NCI-H82 treated with DMSO at 0.1 percent for 48 hours (cell line): ENCODE results near the gene SLC35E3.
"Not testable (repeated sequence)": the region's sequence is repeated elsewhere in the genome, so short reads cannot be mapped to it uniquely, and the experiment has no call there.

Source experiments
- DNase-seq: peaks from one replicate; lab custom pipeline; 2025; ENCODE audit not compliant: unreplicated experiment; lab: John Stamatoyannopoulos, UW

The SLC35E3 gene

DNA sequence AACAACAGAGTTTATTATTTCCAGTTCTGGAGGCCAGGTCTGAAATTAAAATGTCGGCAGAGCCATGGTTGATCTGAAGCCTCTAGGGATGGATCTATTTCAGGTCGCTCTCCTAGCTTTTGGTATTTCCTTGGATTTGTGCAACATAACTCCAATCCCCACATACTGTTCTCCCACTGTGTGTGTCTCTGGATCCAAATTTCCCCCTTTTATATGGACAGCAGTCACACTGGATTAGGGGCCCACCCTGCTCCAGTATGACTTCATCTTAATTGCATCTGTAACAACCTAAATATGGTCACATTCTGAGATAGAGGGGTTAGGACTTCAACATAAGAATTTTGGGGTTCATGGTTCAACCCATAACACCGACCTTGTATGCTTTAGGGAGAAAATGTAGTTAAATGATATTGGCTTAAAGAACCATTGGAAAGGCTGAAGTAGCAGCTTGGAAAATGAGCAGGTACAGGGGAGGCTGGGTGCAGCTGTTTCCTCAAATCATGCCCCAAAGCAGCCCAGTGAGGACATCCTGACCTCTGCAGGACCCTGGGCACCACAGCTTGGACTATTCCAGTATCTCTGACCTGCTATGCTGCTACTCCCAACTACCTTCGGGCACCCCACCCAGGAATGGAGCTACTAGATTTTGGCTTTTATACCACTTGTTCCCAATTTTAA is 48.1 kb downstream of the SLC35E3 start:
- DNase-seq = no peak

DNA sequence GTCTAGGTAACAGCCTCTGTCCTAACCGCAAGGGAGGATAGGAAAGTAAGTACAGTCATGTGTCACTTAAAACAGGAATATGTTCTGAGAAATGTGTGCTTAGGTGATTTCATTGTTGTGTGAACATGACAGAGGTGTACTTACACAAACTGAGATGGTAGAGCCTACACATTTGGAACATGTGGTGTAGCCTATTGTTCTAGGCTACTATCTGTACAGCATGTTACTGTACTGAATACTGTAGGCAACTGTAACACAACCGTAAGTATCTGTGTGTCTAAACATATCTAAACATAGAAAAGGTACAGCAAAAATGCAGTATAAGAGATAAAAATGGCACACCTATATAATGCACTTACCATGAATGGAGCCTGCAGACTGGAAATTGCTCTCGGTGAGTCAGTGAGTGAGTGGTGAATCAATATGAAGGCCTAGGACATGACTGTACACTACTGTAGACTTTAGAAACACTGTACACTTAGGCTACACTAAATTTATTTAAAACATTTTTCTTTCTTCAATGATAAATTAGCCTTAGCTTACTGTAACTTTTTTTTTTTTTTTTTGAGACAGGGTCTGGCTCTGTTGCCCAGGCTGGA is 48.8 kb downstream of the SLC35E3 start:
- no peak for DNase-seq

DNA sequence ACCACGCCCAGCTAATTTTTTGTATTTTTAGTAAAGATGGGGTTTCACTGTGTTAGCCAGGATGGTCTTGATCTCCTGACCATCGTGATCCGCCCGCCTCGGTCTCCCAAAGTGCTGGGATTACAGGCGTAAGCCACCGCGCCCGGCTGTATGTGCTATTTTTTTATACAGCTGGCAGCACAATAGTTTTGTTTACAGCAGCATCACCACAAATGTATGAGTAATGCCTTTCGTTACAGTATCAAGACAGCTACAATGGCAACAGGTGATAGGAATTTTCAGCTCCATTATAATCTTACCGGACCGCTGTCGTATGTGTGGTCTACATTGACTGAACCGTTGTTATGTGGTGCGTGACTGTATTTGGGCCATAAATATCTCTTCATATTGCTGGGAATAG is 50.4 kb downstream of the SLC35E3 start:
- no peak for DNase-seq

DNA sequence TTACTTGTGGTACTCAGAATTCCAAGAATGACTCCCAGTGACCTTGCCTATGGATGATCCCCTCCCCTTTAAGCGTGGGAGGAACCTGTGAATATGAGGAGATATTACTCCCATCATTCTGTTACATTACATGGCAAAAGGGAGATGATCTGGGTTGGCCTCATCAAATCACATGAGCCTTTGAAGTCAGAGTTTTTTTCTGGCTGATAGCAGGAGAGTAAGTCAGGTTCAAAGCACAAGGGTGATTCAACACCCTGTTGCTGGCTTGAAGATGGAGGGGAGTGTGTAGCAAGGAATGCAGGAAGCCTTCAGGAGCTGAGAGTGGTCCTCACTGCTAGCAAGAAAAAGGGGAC is 52.9 kb downstream of the SLC35E3 start:
- DNase-seq = no peak

DNA sequence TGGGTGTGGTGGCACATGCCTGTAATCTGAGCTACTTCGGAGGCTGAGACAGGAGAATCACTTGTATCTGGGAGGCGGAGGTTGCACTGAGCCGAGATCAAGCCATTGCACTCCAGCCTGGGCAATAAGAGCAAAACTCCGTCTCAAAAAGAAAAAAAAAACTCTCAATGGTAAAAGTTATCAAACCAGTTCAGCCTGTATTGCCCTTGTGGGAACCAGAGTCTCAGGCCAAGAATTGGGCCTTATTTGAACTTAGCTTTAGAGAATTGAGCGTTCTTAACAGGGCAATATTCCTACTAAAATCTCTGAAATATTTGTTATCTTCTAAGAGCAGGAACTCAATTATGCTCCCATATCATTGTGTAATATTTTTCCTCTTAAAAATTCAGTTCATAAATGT is 54.3 kb downstream of the SLC35E3 start:
- DNase-seq = no peak

DNA sequence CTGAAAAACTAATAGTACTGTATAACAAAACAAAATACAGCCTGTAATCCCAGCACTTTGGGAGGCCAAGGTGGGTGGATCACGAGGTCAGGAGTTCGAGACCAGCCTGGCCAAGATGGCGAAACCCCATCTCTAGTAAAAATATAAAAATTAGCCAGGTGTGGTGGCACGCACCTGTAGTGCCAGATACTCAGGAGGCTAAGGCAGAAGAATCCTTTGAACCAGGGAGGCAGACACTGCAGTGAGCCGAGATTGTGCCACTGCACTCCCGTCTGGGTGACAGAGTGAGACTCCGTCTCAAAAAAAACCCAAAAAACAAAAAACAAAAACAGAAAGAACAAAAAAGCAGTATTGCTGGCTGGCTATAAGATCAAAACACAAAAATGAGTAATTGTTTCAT is 55.1 kb downstream of the SLC35E3 start:
- DNase-seq = not testable (repeated sequence)

DNA sequence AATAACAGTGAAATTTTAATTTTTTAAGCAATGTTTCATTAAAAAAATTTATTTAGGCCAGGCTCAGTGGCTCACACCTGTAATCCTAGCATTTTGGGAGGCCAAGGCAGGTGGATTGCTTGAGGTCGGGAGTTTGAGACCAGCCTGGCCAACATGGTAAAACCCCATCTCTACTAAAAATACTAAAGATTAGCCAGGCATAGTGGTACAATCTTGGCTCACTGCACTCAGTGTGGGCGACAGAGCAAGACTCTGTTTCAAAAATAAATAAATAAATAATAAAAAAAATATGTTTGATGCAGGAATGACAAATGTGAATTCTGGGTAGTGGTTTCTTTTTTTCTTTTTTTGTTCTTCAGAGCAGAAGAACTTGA is 56.4 kb downstream of the SLC35E3 start:
- DNase-seq = not testable (repeated sequence)

DNA sequence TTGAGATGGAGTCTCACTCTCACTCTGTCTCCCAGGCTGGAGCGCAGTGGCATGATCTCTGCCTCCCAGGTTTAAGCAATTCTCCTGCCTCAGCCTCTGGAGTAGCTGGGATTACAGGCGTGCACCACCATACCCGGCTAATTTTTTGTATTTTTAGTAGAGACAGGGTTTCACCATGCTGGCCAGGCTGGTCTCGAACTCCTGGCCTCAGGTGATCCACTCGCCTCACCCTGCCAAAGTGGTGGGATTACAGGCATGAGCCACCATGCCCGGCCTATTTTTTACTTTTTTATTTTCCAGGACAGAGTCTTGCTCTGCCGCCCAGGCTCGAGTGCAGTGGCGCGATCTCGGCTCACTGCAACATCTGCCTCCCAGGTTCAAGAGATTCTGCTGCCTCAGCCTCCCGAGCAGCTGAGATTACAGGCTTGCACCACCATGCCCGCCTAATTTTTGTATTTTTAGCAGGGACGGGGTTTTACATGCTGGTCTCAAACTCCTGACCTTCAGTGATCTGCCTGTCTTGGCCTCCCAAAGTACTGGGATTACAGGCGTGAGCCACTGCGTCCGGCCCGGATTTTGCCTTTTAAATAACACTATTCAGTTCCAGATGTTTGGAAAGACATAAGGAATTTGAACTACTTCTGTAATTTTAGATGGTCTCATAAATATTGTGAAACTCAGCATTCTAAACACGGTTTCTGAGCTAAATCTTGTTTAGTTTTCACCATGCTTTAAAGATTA is 57.1 kb downstream of the SLC35E3 start:
- not testable (repeated sequence) for DNase-seq

DNA sequence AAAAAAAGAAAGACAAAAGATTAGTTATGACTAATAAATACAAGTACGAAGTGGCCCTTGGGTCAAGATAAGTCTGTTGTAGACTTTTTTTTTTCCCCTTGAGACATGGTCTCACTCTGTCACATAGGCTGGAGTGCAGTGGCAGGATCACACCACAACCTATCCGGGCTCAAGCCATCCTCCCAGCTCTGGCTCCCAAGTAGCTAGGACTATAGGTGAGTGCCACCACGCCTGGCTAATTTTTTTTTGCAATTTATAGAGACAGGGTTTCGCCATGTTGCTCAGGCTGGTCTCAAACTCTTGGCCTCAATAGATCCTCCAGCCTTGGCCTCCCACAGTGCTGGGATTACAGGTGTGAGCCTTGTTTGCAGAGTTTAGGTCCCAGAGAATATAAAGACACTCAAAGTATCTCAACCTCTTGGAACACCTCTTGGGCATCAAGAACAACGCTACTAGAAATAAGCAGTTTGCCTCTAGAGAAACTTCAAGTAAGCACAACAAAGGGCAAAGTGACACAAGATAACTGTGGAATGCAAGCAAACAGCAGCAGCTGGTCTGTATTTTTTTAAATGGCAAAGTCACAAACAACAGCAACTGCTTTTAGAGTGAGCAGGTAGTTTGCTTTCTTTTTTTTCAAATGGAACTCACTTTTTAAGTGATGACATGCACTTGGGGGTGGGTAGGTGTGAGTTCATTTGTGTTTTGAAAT is 58.1 kb downstream of the SLC35E3 start:
- DNase-seq = no peak

DNA sequence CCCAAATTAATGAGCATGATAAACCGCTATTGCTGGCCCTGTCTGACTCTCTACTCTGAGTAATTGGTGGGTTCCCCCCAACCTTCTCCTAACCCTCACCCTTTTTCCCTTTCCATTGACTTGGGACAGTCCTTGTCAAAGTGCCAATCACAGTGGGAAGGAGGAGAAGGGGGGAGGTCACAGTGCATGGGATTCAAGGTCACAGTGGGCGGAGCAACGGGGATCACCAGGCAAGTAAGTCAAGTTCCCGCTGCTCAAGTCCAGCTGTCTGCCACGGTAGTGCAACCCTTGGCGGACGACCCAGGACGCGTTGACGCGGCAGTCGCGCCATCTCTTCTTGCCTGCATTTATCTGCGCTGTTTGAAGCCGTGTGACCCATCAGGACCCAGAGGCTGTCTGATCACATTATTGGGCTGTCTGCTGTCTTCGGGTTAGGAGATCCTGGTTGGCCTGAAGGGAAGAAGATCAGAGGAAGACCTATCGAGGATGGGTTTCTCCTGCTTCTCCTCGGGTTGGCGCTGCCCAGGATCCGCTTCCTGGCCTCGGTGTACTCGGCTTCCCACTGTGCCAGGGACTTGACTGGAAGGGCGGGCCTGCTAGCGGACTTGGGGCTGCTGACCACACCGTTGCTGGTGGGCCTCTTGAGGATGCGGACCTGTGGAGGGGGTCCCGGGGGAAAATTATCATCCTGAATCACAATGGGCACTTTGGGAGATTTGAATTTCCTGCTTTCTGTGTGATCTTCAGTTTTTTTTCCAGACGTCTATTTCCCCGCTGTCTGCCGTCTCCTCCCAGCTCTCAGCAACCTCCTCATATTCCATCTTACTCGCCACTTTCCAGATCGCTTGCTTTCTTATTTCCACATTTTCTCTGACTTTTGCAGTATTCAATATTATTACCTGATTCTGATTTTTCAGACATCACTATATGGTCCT is 58.9 kb downstream of the SLC35E3 start:
- no peak for DNase-seq

DNA sequence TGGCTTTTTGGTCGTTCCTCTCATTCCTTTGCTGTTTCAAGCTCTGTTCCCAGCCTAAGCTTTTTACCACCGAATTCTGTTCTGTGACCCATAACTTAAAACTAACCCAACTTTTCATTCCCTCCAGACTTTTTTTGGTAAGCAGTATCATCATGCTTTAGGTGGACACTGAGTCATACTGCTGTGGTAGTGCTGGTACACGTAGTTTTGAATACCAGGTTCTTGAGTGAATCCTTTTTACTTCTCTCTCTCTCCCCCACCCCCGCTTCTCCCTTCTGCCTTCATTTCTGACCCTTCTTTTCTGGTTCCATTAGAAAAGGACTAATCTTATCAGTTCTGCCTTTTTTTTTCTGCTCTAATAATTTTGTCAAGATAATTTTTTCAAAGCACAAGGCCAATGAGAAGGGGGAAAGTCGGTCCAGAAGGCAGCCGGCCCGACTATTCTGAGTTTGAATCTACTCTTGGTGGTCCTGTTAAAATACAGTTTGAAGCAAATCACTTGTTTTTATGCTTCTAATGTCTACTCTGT is 59.7 kb downstream of the SLC35E3 start:
- DNase-seq = no peak

DNA sequence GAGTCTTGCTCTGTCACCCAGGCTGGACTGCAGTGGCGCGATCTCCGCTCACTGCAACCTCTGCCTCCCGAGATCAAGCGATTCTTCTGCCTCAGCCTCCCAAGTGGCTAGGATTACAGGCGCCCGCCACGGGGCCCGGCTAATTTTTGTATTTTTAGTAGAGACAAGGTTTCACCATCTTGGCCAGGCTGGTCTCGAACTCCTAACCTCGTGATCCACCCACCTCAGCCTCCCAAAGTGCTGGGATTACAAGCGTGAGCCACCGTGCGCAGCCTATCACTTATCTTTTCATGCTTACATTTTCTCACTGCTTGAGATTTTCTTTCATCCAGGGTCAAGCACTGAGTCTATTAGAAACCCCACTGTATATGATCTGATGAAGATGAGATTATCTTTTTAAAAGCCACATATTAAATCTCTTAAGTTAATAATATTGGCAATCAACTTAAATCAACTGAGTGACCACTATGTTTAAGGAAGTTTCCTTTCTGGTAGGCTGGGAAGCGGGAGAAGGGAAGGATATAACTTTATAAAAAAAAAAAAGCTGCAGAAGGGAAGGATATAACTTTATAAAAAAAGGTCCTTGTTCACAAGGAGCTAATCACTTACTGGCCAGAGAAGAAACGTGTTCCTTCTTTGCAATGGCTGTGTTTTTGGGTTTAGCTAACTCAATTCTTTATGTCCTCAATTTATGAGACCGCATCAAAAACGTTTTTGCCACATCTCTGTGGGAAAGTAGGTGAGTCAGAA is 60.7 kb downstream of the SLC35E3 start:
- DNase-seq = no peak

DNA sequence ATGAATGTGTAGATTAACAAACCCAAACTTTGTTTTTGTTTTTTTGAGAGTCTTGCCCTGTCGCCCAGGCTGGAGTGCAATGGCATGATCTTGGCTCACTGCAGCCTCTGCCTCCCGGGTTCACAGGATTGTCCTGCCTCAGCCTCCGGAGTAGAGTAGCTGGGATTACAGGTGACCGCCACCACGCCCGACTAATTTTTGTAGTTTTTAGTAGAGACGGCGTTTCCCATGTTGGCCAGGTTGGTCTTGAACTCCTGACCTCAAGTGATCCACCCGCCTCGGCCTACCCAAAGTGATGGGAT is 61.2 kb downstream of the SLC35E3 start:
- not testable (repeated sequence) for DNase-seq

DNA sequence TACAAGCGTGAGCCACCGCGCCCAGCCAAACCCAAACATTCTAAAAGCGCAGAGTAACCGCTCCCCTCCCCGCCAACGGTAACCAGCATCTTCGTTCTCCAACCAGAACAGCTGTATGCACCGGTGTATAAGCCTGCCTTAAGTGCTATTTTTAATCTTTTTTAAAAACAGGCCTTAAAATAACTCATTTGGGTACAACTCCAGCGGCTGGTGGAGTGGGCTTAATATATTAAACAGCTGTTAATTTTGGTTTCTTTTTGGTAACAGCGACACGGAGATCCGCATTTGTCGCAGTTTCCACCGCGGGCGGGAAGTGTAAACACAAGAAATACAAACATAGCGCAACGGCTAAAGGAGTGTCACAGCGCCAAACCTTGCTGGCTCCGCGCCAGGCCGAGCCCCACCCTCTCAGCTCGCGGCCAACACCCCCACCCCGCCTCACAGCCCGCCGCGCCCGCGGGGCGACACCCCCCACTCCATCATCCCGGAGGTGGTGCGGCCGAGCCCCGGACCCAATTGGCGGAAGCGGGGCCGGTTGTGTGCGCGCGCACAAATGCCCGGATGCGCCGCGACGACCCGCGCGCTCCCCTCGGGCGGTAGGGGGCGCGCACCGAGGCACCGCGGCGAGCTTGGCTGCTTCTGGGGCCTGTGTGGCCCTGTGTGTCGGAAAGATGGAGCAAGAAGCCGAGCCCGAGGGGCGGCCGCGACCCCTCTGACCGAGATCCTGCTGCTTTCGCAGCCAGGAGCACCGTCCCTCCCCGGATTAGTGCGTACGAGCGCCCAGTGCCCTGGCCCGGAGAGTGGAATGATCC is 61.8 kb downstream of the SLC35E3 start, which contains the start of gene MDM2:
MDM2 (plus strand) TSS at position 602 of the 812 bp plus-strand sequence. CDS start 301 bp downstream, outside the sequence.
- DNase-seq = peak; percentile 81

DNA sequence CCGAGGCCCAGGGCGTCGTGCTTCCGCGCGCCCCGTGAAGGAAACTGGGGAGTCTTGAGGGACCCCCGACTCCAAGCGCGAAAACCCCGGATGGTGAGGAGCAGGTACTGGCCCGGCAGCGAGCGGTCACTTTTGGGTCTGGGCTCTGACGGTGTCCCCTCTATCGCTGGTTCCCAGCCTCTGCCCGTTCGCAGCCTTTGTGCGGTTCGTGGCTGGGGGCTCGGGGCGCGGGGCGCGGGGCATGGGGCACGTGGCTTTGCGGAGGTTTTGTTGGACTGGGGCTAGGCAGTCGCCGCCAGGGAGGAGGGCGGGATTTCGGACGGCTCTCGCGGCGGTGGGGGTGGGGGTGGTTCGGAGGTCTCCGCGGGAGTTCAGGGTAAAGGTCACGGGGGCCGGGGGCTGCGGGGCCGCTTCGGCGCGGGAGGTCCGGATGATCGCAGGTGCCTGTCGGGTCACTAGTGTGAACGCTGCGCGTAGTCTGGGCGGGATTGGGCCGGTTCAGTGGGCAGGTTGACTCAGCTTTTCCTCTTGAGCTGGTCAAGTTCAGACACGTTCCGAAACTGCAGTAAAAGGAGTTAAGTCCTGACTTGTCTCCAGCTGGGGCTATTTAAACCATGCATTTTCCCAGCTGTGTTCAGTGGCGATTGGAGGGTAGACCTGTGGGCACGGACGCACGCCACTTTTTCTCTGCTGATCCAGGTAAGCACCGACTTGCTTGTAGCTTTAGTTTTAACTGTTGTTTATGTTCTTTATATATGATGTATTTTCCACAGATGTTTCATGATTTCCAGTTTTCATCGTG is 62.6 kb downstream of the SLC35E3 start:
- DNase-seq = peak; percentile 21

DNA sequence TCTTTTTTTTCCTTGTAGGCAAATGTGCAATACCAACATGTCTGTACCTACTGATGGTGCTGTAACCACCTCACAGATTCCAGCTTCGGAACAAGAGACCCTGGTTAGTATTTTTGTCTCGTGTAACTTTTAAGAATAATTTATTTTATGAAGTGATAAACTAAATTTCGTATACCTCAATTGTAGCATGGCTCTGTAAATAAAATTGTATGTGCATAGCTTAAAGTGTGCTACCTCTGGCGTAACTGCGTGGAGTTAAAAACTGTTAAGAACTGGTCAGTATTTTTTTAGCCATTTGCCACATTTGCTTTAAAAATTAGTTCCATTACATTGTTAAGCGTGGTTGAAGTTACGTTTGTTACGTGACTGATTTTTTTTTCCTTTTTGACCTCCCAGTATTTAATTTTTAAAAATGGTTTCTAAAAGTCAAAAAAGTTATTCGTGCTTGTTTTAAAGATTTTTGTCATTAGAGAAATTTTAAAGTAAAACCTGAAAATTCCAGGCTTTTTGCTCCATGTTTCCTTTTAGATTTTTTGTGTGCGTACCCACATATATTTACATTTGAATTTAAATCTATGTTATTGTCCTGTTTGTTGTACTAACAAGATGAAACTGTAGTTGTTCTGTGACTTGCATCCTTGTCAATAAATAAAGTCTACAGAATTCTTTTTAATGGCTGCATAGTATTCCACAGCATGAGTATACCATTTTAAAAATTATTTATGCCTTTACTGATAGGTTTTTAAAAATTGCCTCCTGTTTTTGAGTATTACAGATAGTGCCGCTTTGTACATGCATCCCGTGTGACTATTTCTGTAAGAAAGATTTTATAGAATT is 63.4 kb downstream of the SLC35E3 start:
- no peak for DNase-seq

DNA sequence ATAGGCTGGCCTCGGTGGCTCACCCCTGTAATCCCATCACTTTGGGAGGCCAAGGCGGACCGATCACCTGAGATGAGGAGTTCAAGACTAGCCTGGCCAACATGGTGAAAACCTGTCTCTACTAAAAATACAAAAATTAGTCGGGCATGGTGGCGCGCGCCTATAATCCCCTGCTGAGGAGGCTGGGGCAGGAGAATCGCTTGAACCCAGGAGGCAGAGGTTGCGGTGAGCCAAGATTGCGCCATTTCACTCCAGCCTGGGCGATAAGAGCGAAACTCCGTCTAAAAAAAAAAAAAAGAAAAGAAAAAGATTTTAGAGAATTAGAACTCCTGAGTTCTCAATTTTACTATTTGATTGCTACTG is 64.0 kb downstream of the SLC35E3 start:
- not testable (repeated sequence) for DNase-seq
